ENCODE data around the gene CHST5. TPM values are rescaled to one million over a fixed set of nuclear protein-coding genes. Genes with fewer than 3 reads are reported as not detected.
"Not testable (repeated sequence)": the region's sequence is repeated elsewhere in the genome, so short reads cannot be mapped to it uniquely, and the experiment has no call there.

Gene CHST5
- total RNA-seq, 2 experiments from 2014 or later: not detected

GRCh38 chr16:75542462-75542861 lies 6.6 kb upstream of the CHST5 start:
- not testable (repeated sequence) for H3K4me1 Mint-ChIP-seq, H3K27ac Mint-ChIP-seq

GRCh38 chr16:75541236-75541635 lies 5.3 kb upstream of the CHST5 start:
- no peak overlapping the region for H3K4me3 Mint-ChIP-seq
- no peak for ATAC-seq (ENCODE audit: low read depth)
- no peaks in the 10 kb centered on the region for H3K27me3 Mint-ChIP-seq
- DNase-seq: no peak
- H3K4me1 Mint-ChIP-seq: peaks cover 1% of the 10 kb centered on the region
- POLR2A ChIA-PET: no interaction called here
- no peak overlapping the region for H3K27ac Mint-ChIP-seq
- no peaks in the 10 kb centered on the region for H3K36me3 Mint-ChIP-seq
- H3K9me3 Mint-ChIP-seq: no peaks in the 10 kb centered on the region

More at GRCh38 chr16:75542462-75542861, 6.6 kb upstream of the CHST5 start:
- H3K9me3 Mint-ChIP-seq; H3K4me3 Mint-ChIP-seq; POLR2A ChIA-PET; ATAC-seq (ENCODE audit: low read depth); DNase-seq; H3K36me3 Mint-ChIP-seq; H3K27me3 Mint-ChIP-seq: not testable (repeated sequence)

GRCh38 chr16:75538882-75539565 lies 3.1 kb upstream of the CHST5 start:
- H3K4me1 Mint-ChIP-seq, H3K27ac Mint-ChIP-seq: not testable (repeated sequence)

GRCh38 chr16:75537776-75538175 lies 1.9 kb upstream of the CHST5 start:
- no peak overlapping the region for H3K4me3 Mint-ChIP-seq
- peaks cover 2% of the 10 kb centered on the region for H3K27me3 Mint-ChIP-seq
- H3K36me3 Mint-ChIP-seq: no peaks in the 10 kb centered on the region
- POLR2A ChIA-PET: no interaction called here
- no peak overlapping the region for H3K27ac Mint-ChIP-seq
- no peak for ATAC-seq (ENCODE audit: low read depth)
- H3K4me1 Mint-ChIP-seq: peaks cover 1% of the 10 kb centered on the region
- H3K9me3 Mint-ChIP-seq: no peaks in the 10 kb centered on the region
- no peak for DNase-seq

More at GRCh38 chr16:75538882-75539565, 3.1 kb upstream of the CHST5 start:
- H3K9me3 Mint-ChIP-seq; DNase-seq; H3K4me3 Mint-ChIP-seq; H3K36me3 Mint-ChIP-seq; H3K27me3 Mint-ChIP-seq; ATAC-seq (ENCODE audit: low read depth); POLR2A ChIA-PET: not testable (repeated sequence)

GRCh38 chr16:75535211-75535843 lies 581 bp downstream of the CHST5 start:
- POLR2A ChIA-PET: interaction anchor here (0.5 kb wide), 1 partner anchor 11 kb away, joined by 4 read pairs; no protein-coding TSS in a partner anchor
- ATAC-seq (ENCODE audit: low read depth): no peak
- H3K36me3 Mint-ChIP-seq: no peaks in the 10 kb centered on the region
- H3K4me3 Mint-ChIP-seq: no peak overlapping the region
- no peak for DNase-seq
- H3K9me3 Mint-ChIP-seq: no peaks in the 10 kb centered on the region
- peaks cover 2% of the 10 kb centered on the region for H3K27me3 Mint-ChIP-seq
- no peak overlapping the region for H3K27ac Mint-ChIP-seq
- H3K4me1 Mint-ChIP-seq: no peaks in the 10 kb centered on the region

GRCh38 chr16:75534560-75535205 lies 1.2 kb downstream of the CHST5 start:
- ATAC-seq (ENCODE audit: low read depth) (no peak), DNase-seq (no peak)
- Mint-ChIP-seq H3K4me3 (no peak overlapping the region), H3K4me1 (no peaks in the 10 kb centered on the region), H3K36me3 (no peaks in the 10 kb centered on the region), H3K9me3 (no peaks in the 10 kb centered on the region), H3K27ac (no peak overlapping the region), H3K27me3 (peaks cover 2% of the 10 kb centered on the region)
- POLR2A ChIA-PET: interaction anchor here (0.5 kb wide), 1 partner anchor 11 kb away, joined by 4 read pairs; no protein-coding TSS in a partner anchor

GRCh38 chr16:75532791-75533190 lies 3.1 kb downstream of the CHST5 start:
- Mint-ChIP-seq H3K9me3 (no peaks in the 10 kb centered on the region), H3K4me3 (no peak overlapping the region), H3K27me3 (peaks cover 2% of the 10 kb centered on the region), H3K4me1 (no peaks in the 10 kb centered on the region), H3K36me3 (no peaks in the 10 kb centered on the region), H3K27ac (no peak overlapping the region)
- ATAC-seq (ENCODE audit: low read depth) (no peak), DNase-seq (no peak)
- POLR2A ChIA-PET: no interaction called here

- no peaks in the 10 kb centered on the region for H3K9me3 Mint-ChIP-seq
- ATAC-seq (ENCODE audit: low read depth): no peak
These were observed 3.7 kb downstream of the CHST5 start for GRCh38 chr16:75532142-75532765.

GRCh38 chr16:75529959-75530358 lies 5.9 kb downstream of the CHST5 start:
- H3K4me3 Mint-ChIP-seq: no peak overlapping the region
- H3K36me3 Mint-ChIP-seq: no peaks in the 10 kb centered on the region
- DNase-seq (no peak), ATAC-seq (ENCODE audit: low read depth) (no peak)
- no peaks in the 10 kb centered on the region for H3K4me1 Mint-ChIP-seq
- POLR2A ChIA-PET: no interaction called here
- no peak overlapping the region for H3K27ac Mint-ChIP-seq
- no peaks in the 10 kb centered on the region for H3K9me3 Mint-ChIP-seq
- peaks cover 2% of the 10 kb centered on the region for H3K27me3 Mint-ChIP-seq

More at GRCh38 chr16:75532142-75532765, 3.7 kb downstream of the CHST5 start:
- Mint-ChIP-seq H3K4me3 (no peak overlapping the region), H3K27ac (no peak overlapping the region), H3K36me3 (no peaks in the 10 kb centered on the region), H3K27me3 (peaks cover 2% of the 10 kb centered on the region), H3K4me1 (no peaks in the 10 kb centered on the region)
- DNase-seq: no peak
- POLR2A ChIA-PET: no interaction called here

GRCh38 chr16:75529056-75529905 lies 6.6 kb downstream of the CHST5 start:
- H3K4me3 Mint-ChIP-seq: no peak overlapping the region
- ATAC-seq (ENCODE audit: low read depth) (no peak), DNase-seq (no peak)
- H3K36me3 Mint-ChIP-seq: no peaks in the 10 kb centered on the region
- H3K27me3 Mint-ChIP-seq: peaks cover 2% of the 10 kb centered on the region
- POLR2A ChIA-PET: no interaction called here
- no peaks in the 10 kb centered on the region for H3K9me3 Mint-ChIP-seq
- H3K4me1 Mint-ChIP-seq: no peaks in the 10 kb centered on the region
- no peak overlapping the region for H3K27ac Mint-ChIP-seq

- no peak overlapping the region for H3K4me3 Mint-ChIP-seq
- no peaks in the 10 kb centered on the region for H3K36me3 Mint-ChIP-seq
- ATAC-seq (ENCODE audit: low read depth) (no peak), DNase-seq (no peak)
- no peaks in the 10 kb centered on the region for H3K9me3 Mint-ChIP-seq
- H3K4me1 Mint-ChIP-seq: no peaks in the 10 kb centered on the region
- POLR2A ChIA-PET: no interaction called here
- H3K27ac Mint-ChIP-seq: no peak overlapping the region
- H3K27me3 Mint-ChIP-seq: no peaks in the 10 kb centered on the region
These were observed 8.0 kb downstream of the CHST5 start for GRCh38 chr16:75527825-75528299.

- ATAC-seq (ENCODE audit: low read depth): no peak
- no peaks in the 10 kb centered on the region for H3K9me3 Mint-ChIP-seq
- POLR2A ChIA-PET: no interaction called here
These were observed 9.7 kb downstream of the CHST5 start for GRCh38 chr16:75526032-75526790.

More at GRCh38 chr16:75526032-75526790, 9.7 kb downstream of the CHST5 start:
- DNase-seq: no peak
- H3K27me3 Mint-ChIP-seq: no peaks in the 10 kb centered on the region
- H3K27ac Mint-ChIP-seq: no peak overlapping the region
- H3K36me3 Mint-ChIP-seq: no peaks in the 10 kb centered on the region
- no peaks in the 10 kb centered on the region for H3K4me1 Mint-ChIP-seq
- H3K4me3 Mint-ChIP-seq: no peak overlapping the region
